SK-N-SH (cell line): ENCODE data around the gene CHDH. TPM values are rescaled to one million over a fixed set of nuclear protein-coding genes. Genes with fewer than 3 reads are reported as not detected.

Source experiments
- CTCF ChIA-PET: fragments of 300-600, 350-600 bp; formaldehyde crosslinking; extraction: SDS; loops from one replicate; lab custom pipeline; 2021; lab: Yijun Ruan, JAX
- POLR2A ChIA-PET: fragments of 350-600 bp; sonication (Branson Sonifier 250); formaldehyde crosslinking; extraction: SDS; loops from one replicate; lab custom pipeline; 2020; ENCODE audit warnings: antibody characterized with exemption, inconsistent platforms; lab: Yijun Ruan, JAX
- DNase-seq: peaks from one replicate; pipeline ENCODE4 v3.0.0; 2012
- H2AFZ ChIP-seq: fragments of 200-600 bp; sonication (generic); 2 replicates; pipeline ENCODE4 v1.8.1; 2016; ENCODE audit warnings: antibody characterized with exemption, mild to moderate bottlenecking, low read depth
- H3F3A ChIP-seq: fragments of 200-600 bp; sonication (generic); replicated peaks from 2 replicates; pipeline ENCODE3; 2016; ENCODE audit warnings: antibody characterized with exemption, mild to moderate bottlenecking; ENCODE audit not compliant: insufficient read depth
- H3K27ac ChIP-seq, 2 experiments: fragments of 200-500 bp in 1 of 2; fragments of 200-600 bp in 1 of 2; sonication (Bioruptor generic) in 1 of 2; sonication (generic), shearing (Covaris generic) in 1 of 2; 2 replicates each; pipeline versions ENCODE4 v1.5.1 to v1.6.1; 2014 to 2016; ENCODE audit warnings: low read depth in 2 of 2, inconsistent platforms in 1 of 2, low read length in 1 of 2, mild to moderate bottlenecking in 1 of 2, mixed read lengths in 1 of 2
- H3K27me3 ChIP-seq: fragments of 200-600 bp; sonication (generic), shearing (Covaris generic); 2 replicates; pipeline ENCODE4 v1.6.1; 2016; ENCODE audit warnings: mixed run types; ENCODE audit not compliant: insufficient read depth
- H3K36me3 ChIP-seq, 2 experiments: fragments of 200-500 bp in 1 of 2; fragments of 200-600 bp in 1 of 2; sonication (Bioruptor generic) in 1 of 2; sonication (generic) in 1 of 2; replicated peaks in 1 of 2; 2 replicates each; pipeline versions ENCODE3 to v1.5.1; 2014 to 2016; ENCODE audit warnings: low read length in 1 of 2, mild to moderate bottlenecking in 1 of 2; ENCODE audit not compliant: insufficient read depth in 2 of 2, control insufficient read depth in 1 of 2
- H3K4me1 ChIP-seq, 2 experiments: fragments of 200-500 bp in 1 of 2; fragments of 200-600 bp in 1 of 2; sonication (Bioruptor generic) in 1 of 2; sonication (generic), shearing (Covaris generic) in 1 of 2; 2 replicates each; pipeline versions ENCODE4 v1.5.1 to v1.6.1; 2014 to 2016; ENCODE audit warnings: low read depth in 1 of 2, low read length in 1 of 2, mixed run types in 1 of 2; ENCODE audit not compliant: insufficient read depth in 2 of 2, control insufficient read depth in 1 of 2
- H3K4me2 ChIP-seq: fragments of 200-600 bp; sonication (generic), shearing (Covaris generic); 2 replicates; pipeline ENCODE4 v1.6.1; 2017; ENCODE audit warnings: mixed run types
- H3K4me3 ChIP-seq, 2 experiments: fragments of 200-500 bp in 1 of 2; fragments of 200-600 bp in 1 of 2; sonication (Bioruptor generic) in 1 of 2; sonication (generic), shearing (Covaris generic) in 1 of 2; 2 replicates each; pipeline versions ENCODE4 v1.5.1 to v1.8.1; 2014 to 2016; ENCODE audit warnings: low read depth in 2 of 2, inconsistent platforms in 1 of 2, low read length in 1 of 2, mild to moderate bottlenecking in 1 of 2, mixed read lengths in 1 of 2, moderate library complexity in 1 of 2
- H3K79me2 ChIP-seq: fragments of 200-600 bp; sonication (generic); 2 replicates; pipeline ENCODE4 v1.8.1; 2017; ENCODE audit warnings: mild to moderate bottlenecking; ENCODE audit not compliant: insufficient read depth
- H3K9ac ChIP-seq: fragments of 200-600 bp; sonication (generic); 2 replicates; pipeline ENCODE4 v1.6.1; 2017; ENCODE audit warnings: mixed run types
- H3K9me2 ChIP-seq: fragments of 200-600 bp; sonication (generic); 2 replicates; pipeline ENCODE4 v1.6.1; 2017; ENCODE audit warnings: mixed run types
- H3K9me3 ChIP-seq: fragments of 200-600 bp; sonication (generic); 2 replicates; pipeline ENCODE4 v1.6.1; 2017; ENCODE audit warnings: mixed run types, mild to moderate bottlenecking, moderate library complexity
- H4K20me1 ChIP-seq: fragments of 200-600 bp; sonication (generic); 2 replicates; pipeline ENCODE4 v1.6.1; 2017; ENCODE audit warnings: mild to moderate bottlenecking, mixed run types; ENCODE audit not compliant: insufficient read depth
- CTCF ChIP-seq: fragments of 200-600 bp; sonication (generic); IDR thresholded peaks from 2 replicates; pipeline ENCODE4 v1.6.1; 2017; ENCODE audit warnings: antibody characterized with exemption, mild to moderate bottlenecking, moderate library complexity
- FOSL2 ChIP-seq: IDR thresholded peaks from 2 replicates; pipeline ENCODE4 v1.4.0; 2012; ENCODE audit warnings: low read depth, mild to moderate bottlenecking, moderate library complexity, borderline replicate concordance
- IRF3 ChIP-seq: fragments of 150-350 bp; IDR thresholded peaks from 2 replicates; pipeline ENCODE4 v1.6.1; 2016; ENCODE audit warnings: mild to moderate bottlenecking, low read depth, low read length
- JUND ChIP-seq: IDR thresholded peaks from 2 replicates; pipeline ENCODE4 v1.4.0; 2012
- MAX ChIP-seq: IDR thresholded peaks from 2 replicates; pipeline ENCODE4 v1.4.0; 2012; ENCODE audit warnings: low read depth
- MEF2A ChIP-seq: IDR thresholded peaks from 2 replicates; pipeline ENCODE4 v1.4.0; 2012; ENCODE audit warnings: low read depth, borderline replicate concordance
- NFIC ChIP-seq: IDR thresholded peaks from 2 replicates; pipeline ENCODE4 v1.4.0; 2012; ENCODE audit warnings: borderline replicate concordance
- NRF1 ChIP-seq: IDR thresholded peaks from 2 replicates; pipeline ENCODE4 v1.6.1; 2012; ENCODE audit warnings: low read depth, mild to moderate bottlenecking, low read length
- PBX3 ChIP-seq: IDR thresholded peaks from 2 replicates; pipeline ENCODE4; 2012
- RCOR1 ChIP-seq: fragments of 150-350 bp; IDR thresholded peaks from 2 replicates; pipeline ENCODE4 v1.6.1; 2017; ENCODE audit warnings: antibody characterized with exemption, low read length
- TCF12 ChIP-seq: IDR thresholded peaks from 2 replicates; pipeline ENCODE4 v1.4.0; 2012
- TEAD4 ChIP-seq: IDR thresholded peaks from 2 replicates; pipeline ENCODE4 v1.4.0; 2012; ENCODE audit warnings: mild to moderate bottlenecking, borderline replicate concordance; ENCODE audit not compliant: insufficient read depth
- USF1 ChIP-seq: IDR thresholded peaks from 2 replicates; pipeline ENCODE4 v1.4.0; 2012; ENCODE audit warnings: low read depth, borderline replicate concordance
- WGBS: methylation state at CpG from one replicate; pipeline ENCODE4 v1.1.6; 2017; ENCODE audit warnings: low lambda C conversion rate; 5-methylcytosine and 5-hydroxymethylcytosine counted together
- polyA plus RNA-seq, 3 experiments: library from polyadenylated mRNA; depleted of rRNA; stranded (reverse); fragments of >200 nt; gene quantifications; 2 replicates each; pipeline ENCODE4 v1.2.3, GENCODE V29; 2012

CHDH gene
- polyA plus RNA-seq, 1 of the 3 experiments (the other 2 are of a cell fraction): 0.33 TPM

- TF ChIP-seq IRF3 (no peak), TCF12 (no peak), NRF1 (no peak), USF1 (no peak), CTCF (no peak)
These were observed 39.0 kb downstream of the CHDH start (continued) for GRCh38 chr3:53807117-53807810.

GRCh38 chr3:53806182-53807116 is 39.8 kb downstream of the CHDH start:
- Histone ChIP-seq H4K20me1 (no peaks in the 10 kb centered on the region), H3K4me1 (peaks cover 18 to 26% of the 10 kb centered on the region in 2 experiments; a peak in 3 of 4 replicates), H3F3A (no peaks in the 10 kb centered on the region), H3K36me3 (no peaks in the 10 kb centered on the region), H2AFZ (peak overlapping the region; percentile 78; the same call in 1 of the 2 replicates), H3K9me3 (no peaks in the 10 kb centered on the region), H3K9me2 (no peaks in the 10 kb centered on the region), H3K27ac (peak overlapping the region in 1 of 2 experiments; percentile 76; a peak in 2 of 4 replicates), H3K9ac (peak overlapping the region; percentile 57; the same call in 1 of the 2 replicates), H3K4me3 (no peak overlapping the region), H3K27me3 (no peaks in the 10 kb centered on the region)
- ChIA-PET POLR2A (no interaction called here), CTCF (no interaction called here)
- no peak for DNase-seq
- 70% methylated on average over 8 of the region's 10 CpGs for WGBS
- TF ChIP-seq TCF12: peak; percentile 65
- 0 out of 2 replicates have a peak, but pooled peaks have one; percentile 18 for TF ChIP-seq MAX
- no peak for TF ChIP-seq CTCF
- peak; percentile 99 for TF ChIP-seq MEF2A
- TF ChIP-seq FOSL2: peak; percentile 71
- TF ChIP-seq NFIC: peak; percentile 43
- no peak for TF ChIP-seq RCOR1
- peak; percentile 29; the same call in 1 of the 2 replicates for TF ChIP-seq PBX3
- peak; percentile 68 for TF ChIP-seq JUND
- 0 out of 2 replicates have a peak, but pooled peaks have one; percentile 40 for TF ChIP-seq TEAD4
- TF ChIP-seq, all 33 proteins: peak for 8
- H3K79me2 ChIP-seq: no peaks in the 10 kb centered on the region
- H3K4me2 ChIP-seq: peak overlapping the region; percentile 71
